GM12878 (cell line): ENCODE measurements around the gene HORMAD2. TPM values are rescaled to one million over a fixed set of nuclear protein-coding genes. Genes with fewer than 3 reads are reported as not detected.

Experiments
- ATAC-seq: fragments of 200-7000 bp; cut with Tn5 transposase; 3 replicates; pipeline ENCODE4 v1.9.1; 2020; ENCODE audit warnings: mild to moderate bottlenecking, moderate library complexity
- BruUV-seq: library from RNA; stranded (reverse); fragments of 400-500 nt; replicated peaks from 2 replicates; lab custom pipeline; 2021; lab: Mats Ljungman, UMichigan
- CTCF ChIA-PET: fragments of 300-600 bp; sonication (Branson Sonifier 250); formaldehyde crosslinking; extraction: SDS; loops from one replicate; lab custom pipeline; 2021; ENCODE audit warnings: inconsistent platforms; lab: Yijun Ruan, JAX
- POLR2A ChIA-PET: fragments of 350-600 bp; formaldehyde crosslinking; extraction: SDS; loops from one replicate; lab custom pipeline; 2021; ENCODE audit warnings: inconsistent platforms; lab: Charles Lee
- RAD21 ChIA-PET: fragments of 300-600 bp; sonication (Branson Sonifier 250); formaldehyde crosslinking; loops from one replicate; lab custom pipeline; 2023; ENCODE audit warnings: antibody characterized with exemption; ENCODE audit not compliant: unreplicated experiment; lab: Charles Lee
- SMC1A ChIA-PET: fragments of 300-600 bp; sonication (Branson Sonifier 250); formaldehyde crosslinking; loops from one replicate; lab custom pipeline; 2023; ENCODE audit not compliant: unreplicated experiment, uncharacterized antibody; lab: Charles Lee
- DNase-seq: peaks from one replicate; pipeline ENCODE4 v3.0.0-alpha.2; 2011; ENCODE audit warnings: low read depth, low spot score
- FAIRE-seq: peaks from 3 replicates; lab custom pipeline; 2011; peaks lifted over from hg19 to GRCh38; lab: Jason Lieb, UNC
- H2AFZ ChIP-seq: 2 replicates; pipeline ENCODE4 v1.6.0; 2011; ENCODE audit warnings: low read depth, low read length, control low read depth; ENCODE audit not compliant: control insufficient read depth
- H3K27ac ChIP-seq: 2 replicates; pipeline ENCODE4 v1.5.1; 2011; ENCODE audit warnings: control low read depth; ENCODE audit not compliant: control insufficient read depth, insufficient read depth
- H3K27me3 ChIP-seq, 2 experiments: replicated peaks in 1 of 2; 2 replicates each; pipeline versions ENCODE4 v1.6.0 to v1.6.1; 2011; ENCODE audit warnings: low read length in 1 of 2; ENCODE audit not compliant: control insufficient read depth in 2 of 2, insufficient read depth in 2 of 2
- H3K36me3 ChIP-seq, 2 experiments: 2 replicates each; pipeline ENCODE4 v1.5.1; 2011; ENCODE audit warnings: low read length in 1 of 2; ENCODE audit not compliant: control insufficient read depth in 2 of 2, insufficient read depth in 2 of 2
- H3K4me1 ChIP-seq: 2 replicates; pipeline ENCODE4 v1.6.1; 2011; ENCODE audit warnings: mild to moderate bottlenecking, low read length, moderate library complexity, mixed read lengths; ENCODE audit not compliant: control insufficient read depth, insufficient read depth
- H3K4me2 ChIP-seq: 2 replicates; pipeline ENCODE4 v1.6.0; 2011; ENCODE audit warnings: control low read depth; ENCODE audit not compliant: control insufficient read depth, insufficient read depth
- H3K4me3 ChIP-seq: fragments of 200-600 bp; sonication (generic); 2 replicates; pipeline ENCODE4 v1.5.1; 2016
- H3K79me2 ChIP-seq: 2 replicates; pipeline ENCODE4 v1.6.0; 2011; ENCODE audit warnings: low read length; ENCODE audit not compliant: control insufficient read depth, insufficient read depth
- H3K9ac ChIP-seq: 2 replicates; pipeline ENCODE4 v1.8.0; 2011; ENCODE audit warnings: low read length, control low read depth, mixed read lengths; ENCODE audit not compliant: control insufficient read depth, insufficient read depth
- H3K9me3 ChIP-seq: replicated peaks from 3 replicates; pipeline ENCODE4 v1.5.1; 2011; ENCODE audit warnings: mild to moderate bottlenecking, low read length; ENCODE audit not compliant: control insufficient read depth, insufficient read depth
- H4K20me1 ChIP-seq: 2 replicates; pipeline ENCODE4 v1.6.0; 2011; ENCODE audit not compliant: control insufficient read depth, insufficient read depth
- NFXL1 ChIP-seq: fragments of 450-650 bp; IDR thresholded peaks from 2 replicates; pipeline ENCODE4 v1.6.1; 2017; ENCODE audit warnings: antibody characterized with exemption, mild to moderate bottlenecking, borderline replicate concordance
- NFYB ChIP-seq: IDR thresholded peaks from 2 replicates; pipeline ENCODE4 v1.6.1; 2011; ENCODE audit warnings: low read depth, mild to moderate bottlenecking, low read length, improper control_type of control experiment, moderate library complexity; ENCODE audit not compliant: insufficient read depth
- SUPT20H ChIP-seq: IDR thresholded peaks from 2 replicates; pipeline ENCODE4 v1.6.1; 2011; ENCODE audit warnings: low read depth, mild to moderate bottlenecking, low read length, moderate library complexity, borderline replicate concordance; ENCODE audit not compliant: control insufficient read depth
- ZBTB40 ChIP-seq: fragments of 450-650 bp; IDR thresholded peaks from 2 replicates; pipeline ENCODE4 v1.6.1; 2016; ENCODE audit warnings: mild to moderate bottlenecking, moderate library complexity, borderline replicate concordance
- ZNF274 ChIP-seq: IDR thresholded peaks from one replicate; pipeline ENCODE4 v1.8.0; 2011; ENCODE audit not compliant: insufficient read length, insufficient read depth
- ZZZ3 ChIP-seq: IDR thresholded peaks from 2 replicates; pipeline ENCODE4 v1.6.1; 2011; ENCODE audit warnings: low read depth; ENCODE audit not compliant: control insufficient read depth, insufficient read length
- WGBS: methylation state at CpG from one replicate; pipeline ENCODE4 v1.1.6; 2016; ENCODE audit warnings: low lambda C conversion rate; ENCODE audit not compliant: insufficient replicate concordance, insufficient coverage; ENCODE audit errors: missing lambda C conversion rate; 5-methylcytosine and 5-hydroxymethylcytosine counted together
- in situ Hi-C: fragments of 300-500 bp; cut with MboI; formaldehyde crosslinking; loops from 9 replicates; pipeline ENCODE4 v1.14.3; 2018; ENCODE audit warnings: mixed read lengths
- intact Hi-C: fragments of 100-400 bp; cut with micrococcal nuclease; formaldehyde crosslinking; loops from one replicate; pipeline ENCODE4 v1.14.2; 2022; ENCODE audit not compliant: unreplicated experiment
- polyA plus RNA-seq, 11 experiments: library from polyadenylated mRNA; depleted of rRNA in 4 of 11; unstranded in 6 of 11; stranded (reverse) in 5 of 11; fragments of >200 nt; fragmentation: Nextera tagmentation in 4 of 11; fragmentation: Illumina TruSeq in 1 of 11; extraction: Ambion mirVana in 4 of 11; extraction: Trizol in 1 of 11; gene quantifications; 1 replicate in 1 of 11; 2 replicates in 10 of 11; pipeline versions ENCODE4 v1.2.1 to v1.2.3, GENCODE V29; 2011 to 2016; ENCODE audit warnings: inconsistent platforms in 2 of 11, missing spikeins in 2 of 11, low read depth in 1 of 11
- total RNA-seq, 4 experiments: library from RNA; depleted of rRNA in 3 of 4; stranded (reverse); fragments of >200 nt in 3 of 4; fragmentation: Illumina TruSeq in 1 of 4; extraction: Trizol in 1 of 4; gene quantifications; 2 replicates each; pipeline versions ENCODE4 v1.2.1 to v1.2.3, GENCODE V29; 2013 to 2021

The HORMAD2 gene
- total and polyA plus RNA-seq, 10 of the 15 experiments (the other 5 are each of a cell fraction or from before 2014, with no cell fraction given) = 0.07 to 0.13 TPM; not detected in 8

- Histone ChIP-seq H3K9ac (no peak overlapping the region), H3K4me1 (no peaks in the 10 kb centered on the region), H3K79me2 (no peaks in the 10 kb centered on the region)
- no peak for DNase-seq
- ChIA-PET SMC1A (no interaction called here), POLR2A (no interaction called here), RAD21 (no interaction called here)
- no peak for ATAC-seq
- 75% methylated on average over 2 of the region's 2 CpGs for WGBS
- BruUV-seq = no TSS peak
- in situ Hi-C loops = no loop called here
- TF ChIP-seq ZNF274 (no peak), NFXL1 (no peak), SUPT20H (no peak), NFYB (no peak), ZBTB40 (no peak), ZZZ3 (no peak)
- TF ChIP-seq, all 136 proteins: peak for 0
- Histone ChIP-seq H3K9me3 (no peaks in the 10 kb centered on the region), H4K20me1 (no peaks in the 10 kb centered on the region), H3K4me3 (no peak overlapping the region), H2AFZ (no peak overlapping the region), H3K27me3 (no peaks in the 10 kb centered on the region), H3K27ac (no peak overlapping the region), H3K36me3 (no peaks in the 10 kb centered on the region), H3K4me2 (no peak overlapping the region)
- intact Hi-C loops = no loop called here
- FAIRE-seq = no peak
- CTCF ChIA-PET = interaction anchor here (1.5 kb wide), 1 partner anchor 44 kb away, joined by 6 read pairs; no protein-coding TSS in a partner anchor
Measured at GRCh38 chr22:30048681-30049080, 31.6 kb upstream of the HORMAD2 start.
